NCI-H510A (cell line): ENCODE measurements around the gene WASHC1.
"Not testable (repeated sequence)": the region's sequence is repeated elsewhere in the genome, so short reads cannot be mapped to it uniquely, and the experiment has no call there.

Source experiments
- DNase-seq: peaks from one replicate; lab custom pipeline; 2025; lab: John Stamatoyannopoulos, UW

Gene WASHC1

GRCh38 chr9:14129-14809 lies 15.0 kb downstream of the WASHC1 start:
- DNase-seq, result not testable (repeated sequence)

- not testable (repeated sequence) for DNase-seq
These were observed 18.1 kb downstream of the WASHC1 start for GRCh38 chr9:11206-11605.

- DNase-seq, result not testable (repeated sequence)
These were observed 18.6 kb downstream of the WASHC1 start for GRCh38 chr9:10653-11053.

DNA sequence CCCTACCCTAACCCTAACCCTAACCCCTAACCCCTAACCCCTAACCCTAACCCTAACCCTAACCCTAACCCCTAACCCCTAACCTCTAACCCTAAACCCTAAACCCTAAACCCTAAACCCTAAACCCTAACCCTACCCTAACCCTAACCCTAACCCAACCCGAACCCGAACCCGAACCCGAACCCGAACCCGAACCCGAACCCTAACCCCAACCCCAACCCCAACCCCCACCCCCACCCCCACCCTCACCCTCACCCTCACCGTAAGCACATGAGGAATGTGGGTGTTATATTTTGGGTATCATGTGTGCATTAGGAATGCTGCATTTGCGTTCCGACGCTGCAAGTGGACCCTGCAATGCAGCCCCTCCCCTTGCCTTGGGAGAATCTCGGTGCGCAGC lies 19.0 kb downstream of the WASHC1 start:
- not testable (repeated sequence) for DNase-seq
